Neural cell (in vitro differentiated cells): ENCODE results near the gene ODC1. TPM values are rescaled to one million over a fixed set of nuclear protein-coding genes. Genes with fewer than 3 reads are reported as not detected.
"Not testable (repeated sequence)": the region's sequence is repeated elsewhere in the genome, so short reads cannot be mapped to it uniquely, and the experiment has no call there.

Experiments used
- H2AFZ ChIP-seq: fragments of 200-600, 300-800 bp; sonication (generic), shearing (Covaris generic); 2 replicates; pipeline ENCODE4 v1.6.0; 2014; ENCODE audit warnings: low read depth, mild to moderate bottlenecking, antibody characterized with exemption, low read length, moderate library complexity
- H3F3A ChIP-seq: fragments of 200-600 bp; shearing (Covaris generic); 2 replicates; pipeline ENCODE4 v1.6.1; 2016; ENCODE audit warnings: mild to moderate bottlenecking, moderate library complexity, mixed read lengths, antibody characterized with exemption, low read length; ENCODE audit not compliant: insufficient read depth, poor library complexity, severe bottlenecking
- H3K27ac ChIP-seq: fragments of 200-600, 300-800 bp; sonication (generic), shearing (Covaris generic); 2 replicates; pipeline ENCODE4 v1.5.1; 2014; ENCODE audit warnings: mild to moderate bottlenecking, low read length, moderate library complexity
- H3K27me3 ChIP-seq: fragments of 300-800, 200-600 bp; sonication (generic), shearing (Covaris generic); 2 replicates; pipeline ENCODE4 v1.6.0; 2014; ENCODE audit warnings: mild to moderate bottlenecking, low read depth, low read length, moderate library complexity; ENCODE audit not compliant: insufficient read depth
- H3K36me3 ChIP-seq: fragments of 300-800, 200-600 bp; sonication (generic), shearing (Covaris generic); 2 replicates; pipeline ENCODE4 v1.5.1; 2014; ENCODE audit warnings: mild to moderate bottlenecking, antibody characterized with exemption, low read length, moderate library complexity; ENCODE audit not compliant: insufficient read depth
- H3K4me2 ChIP-seq: fragments of 300-800, 200-600 bp; sonication (generic), shearing (Covaris generic); 2 replicates; pipeline ENCODE4 v1.6.0; 2014; ENCODE audit warnings: mild to moderate bottlenecking, low read length
- H3K4me3 ChIP-seq: fragments of 300-800, 200-600 bp; sonication (generic), shearing (Covaris generic); 2 replicates; pipeline ENCODE4 v1.5.1; 2014; ENCODE audit warnings: mild to moderate bottlenecking, low read length, moderate library complexity
- H3K79me2 ChIP-seq: fragments of 200-600 bp; shearing (Covaris generic); replicated peaks from 2 replicates; pipeline ENCODE4 v1.6.0; 2014; ENCODE audit warnings: mild to moderate bottlenecking, low read length, moderate library complexity; ENCODE audit not compliant: insufficient read depth
- H3K9ac ChIP-seq: fragments of 300-800, 200-600 bp; sonication (generic), shearing (Covaris generic); 2 replicates; pipeline ENCODE4 v1.6.1; 2016; ENCODE audit warnings: mild to moderate bottlenecking, low read length, mixed read lengths
- H3K9me2 ChIP-seq: fragments of 200-600 bp; shearing (Covaris generic); 2 replicates; pipeline ENCODE4 v1.6.1; 2016; ENCODE audit warnings: mild to moderate bottlenecking, low read length, mixed read lengths; ENCODE audit not compliant: insufficient read depth
- H3K9me3 ChIP-seq: fragments of 200-600, 300-800 bp; sonication (generic), shearing (Covaris generic); 2 replicates; pipeline ENCODE4 v1.6.1; 2016; ENCODE audit warnings: mild to moderate bottlenecking, mixed run types, low read length, moderate library complexity, mixed read lengths
- H4K20me1 ChIP-seq: fragments of 200-600 bp; shearing (Covaris generic); 2 replicates; pipeline ENCODE4 v1.6.1; 2016; ENCODE audit warnings: mild to moderate bottlenecking, mixed run types; ENCODE audit not compliant: insufficient read depth
- EP300 ChIP-seq: fragments of 450-650 bp; conservative IDR thresholded peaks from 2 replicates; pipeline ENCODE4 v1.6.1; 2014; ENCODE audit warnings: antibody characterized with exemption, mild to moderate bottlenecking, moderate library complexity; ENCODE audit not compliant: poor library complexity, severe bottlenecking
- EZH2 ChIP-seq: fragments of 200-600, 300-800 bp; shearing (Covaris generic), sonication (generic); IDR thresholded peaks from 2 replicates; pipeline ENCODE4 v1.6.1; 2014; ENCODE audit warnings: antibody characterized with exemption, low read length, borderline replicate concordance, mild to moderate bottlenecking; ENCODE audit not compliant: insufficient read depth, poor library complexity, severe bottlenecking
- MXI1 ChIP-seq: fragments of 450-650 bp; conservative IDR thresholded peaks from 2 replicates; pipeline ENCODE4 v1.6.1; 2014; ENCODE audit warnings: antibody characterized with exemption, mild to moderate bottlenecking; ENCODE audit not compliant: poor library complexity, severe bottlenecking
- POLR2AphosphoS5 ChIP-seq: IDR thresholded peaks from 2 replicates; pipeline ENCODE4 v1.6.1; 2012
- RAD21 ChIP-seq: fragments of 450-650 bp; conservative IDR thresholded peaks from 2 replicates; pipeline ENCODE4 v1.6.1; 2014; ENCODE audit warnings: antibody characterized with exemption, mild to moderate bottlenecking, moderate library complexity
- REST ChIP-seq: IDR thresholded peaks from 2 replicates; pipeline ENCODE4 v1.6.1; 2012; ENCODE audit warnings: borderline replicate concordance
- SMC3 ChIP-seq: fragments of 450-650 bp; conservative IDR thresholded peaks from 2 replicates; pipeline ENCODE4 v1.6.1; 2014; ENCODE audit warnings: antibody characterized with exemption, mild to moderate bottlenecking, moderate library complexity; ENCODE audit not compliant: poor library complexity
- TAF1 ChIP-seq: IDR thresholded peaks from 2 replicates; pipeline ENCODE4 v1.6.1; 2012; ENCODE audit warnings: low read depth
- polyA plus RNA-seq: library from polyadenylated mRNA; depleted of rRNA; stranded (reverse); fragments of >200 nt; gene quantifications from 2 replicates; pipeline ENCODE4 v1.2.3, GENCODE V29; 2014
- TF ChIP-seq, protein P1 (sequence below): fragments of 450-650 bp; IDR thresholded peaks from 2 replicates; pipeline ENCODE4 v1.5.1; 2014; ENCODE audit warnings: antibody characterized with exemption, mild to moderate bottlenecking, moderate library complexity; ENCODE audit not compliant: poor library complexity, severe bottlenecking

Gene ODC1
- polyA plus RNA-seq, 1 donor from 2014 or later: 1,107 TPM

DNA sequence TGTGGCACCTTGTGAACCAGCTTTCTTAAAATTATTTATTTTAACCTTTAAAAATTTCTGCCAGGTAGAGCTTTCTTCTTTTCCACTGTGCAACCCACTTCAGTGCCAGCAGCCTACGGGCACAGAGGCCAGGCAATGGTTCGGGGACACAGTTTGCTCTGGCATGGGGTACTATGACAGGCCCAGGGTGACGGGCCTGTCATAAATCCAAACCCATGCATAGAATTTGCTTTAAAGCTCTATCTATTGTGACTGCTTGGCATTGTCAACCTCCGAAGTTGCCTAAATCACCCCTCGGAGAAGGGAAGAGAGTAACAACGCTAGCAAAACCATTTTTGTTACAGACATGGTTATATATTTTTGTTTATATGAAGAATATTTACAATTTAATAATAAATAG is 1.5 kb downstream of the ODC1 start:
- peak overlapping the region; percentile 93 for H3K4me2 ChIP-seq

GRCh38 chr2:10444463-10444862 is 3.7 kb downstream of the ODC1 start:
- H3K9ac ChIP-seq: peak overlapping the region; percentile 34
- no peaks in the 10 kb centered on the region for H3K27me3 ChIP-seq
- H3K27ac ChIP-seq: no peak overlapping the region
- peaks cover 54% of the 10 kb centered on the region for H3K79me2 ChIP-seq
- peak overlapping the region; percentile 70 for H3K4me3 ChIP-seq
- H3F3A ChIP-seq: no peaks in the 10 kb centered on the region
- no peak overlapping the region for H2AFZ ChIP-seq
- H3K9me2 ChIP-seq: no peaks in the 10 kb centered on the region
- peaks cover 69% of the 10 kb centered on the region for H4K20me1 ChIP-seq
- H3K9me3 ChIP-seq: no peaks in the 10 kb centered on the region
- H3K4me2 ChIP-seq: peak overlapping the region; percentile 65
- peaks cover 31% of the 10 kb centered on the region for H3K36me3 ChIP-seq
- TF ChIP-seq EZH2 (no peak), SMC3 (no peak), REST (no peak), EP300 (no peak), MXI1 (no peak), TAF1 (no peak), POLR2AphosphoS5 (no peak), RAD21 (no peak)
- TF ChIP-seq, protein P1, sequence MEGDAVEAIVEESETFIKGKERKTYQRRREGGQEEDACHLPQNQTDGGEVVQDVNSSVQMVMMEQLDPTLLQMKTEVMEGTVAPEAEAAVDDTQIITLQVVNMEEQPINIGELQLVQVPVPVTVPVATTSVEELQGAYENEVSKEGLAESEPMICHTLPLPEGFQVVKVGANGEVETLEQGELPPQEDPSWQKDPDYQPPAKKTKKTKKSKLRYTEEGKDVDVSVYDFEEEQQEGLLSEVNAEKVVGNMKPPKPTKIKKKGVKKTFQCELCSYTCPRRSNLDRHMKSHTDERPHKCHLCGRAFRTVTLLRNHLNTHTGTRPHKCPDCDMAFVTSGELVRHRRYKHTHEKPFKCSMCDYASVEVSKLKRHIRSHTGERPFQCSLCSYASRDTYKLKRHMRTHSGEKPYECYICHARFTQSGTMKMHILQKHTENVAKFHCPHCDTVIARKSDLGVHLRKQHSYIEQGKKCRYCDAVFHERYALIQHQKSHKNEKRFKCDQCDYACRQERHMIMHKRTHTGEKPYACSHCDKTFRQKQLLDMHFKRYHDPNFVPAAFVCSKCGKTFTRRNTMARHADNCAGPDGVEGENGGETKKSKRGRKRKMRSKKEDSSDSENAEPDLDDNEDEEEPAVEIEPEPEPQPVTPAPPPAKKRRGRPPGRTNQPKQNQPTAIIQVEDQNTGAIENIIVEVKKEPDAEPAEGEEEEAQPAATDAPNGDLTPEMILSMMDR: no peak

More for the DNA sequence above, 1.5 kb downstream of the ODC1 start:
- Histone ChIP-seq H3K9ac (peak overlapping the region; percentile 89), H3F3A (no peaks in the 10 kb centered on the region), H3K79me2 (peaks cover 54% of the 10 kb centered on the region), H4K20me1 (peaks cover 59% of the 10 kb centered on the region), H3K27ac (peak overlapping the region; percentile 79), H3K9me3 (no peaks in the 10 kb centered on the region), H3K9me2 (no peaks in the 10 kb centered on the region), H3K4me3 (peak overlapping the region; percentile 70), H3K36me3 (peaks cover 19% of the 10 kb centered on the region), H3K27me3 (no peaks in the 10 kb centered on the region), H2AFZ (no peak overlapping the region)
- no peak for TF ChIP-seq REST
- no peak for TF ChIP-seq RAD21
- TF ChIP-seq EP300: no peak
- TF ChIP-seq POLR2AphosphoS5: no peak
- TF ChIP-seq, protein P1: no peak

GRCh38 chr2:10442469-10443126 is 5.5 kb downstream of the ODC1 start:
- H3K27ac ChIP-seq, H3K4me3 ChIP-seq, H3K9ac ChIP-seq, H2AFZ ChIP-seq, H3K4me2 ChIP-seq, H3F3A ChIP-seq, H3K27me3 ChIP-seq, H3K9me3 ChIP-seq, H3K9me2 ChIP-seq: not testable (repeated sequence)
- peaks cover 68% of the 10 kb centered on the region for H4K20me1 ChIP-seq
- H3K79me2 ChIP-seq: peaks cover 53% of the 10 kb centered on the region
- peaks cover 31% of the 10 kb centered on the region for H3K36me3 ChIP-seq
